HepG2 (cell line): Measurements from ENCODE around the gene PPP1R27. TPM values are rescaled to one million over a fixed set of nuclear protein-coding genes. Genes with fewer than 3 reads are reported as not detected.

Experiments used
- ARNTL ChIP-seq: sonication (generic); formaldehyde crosslinking; IDR thresholded peaks from 2 replicates; pipeline ENCODE4 v1.4.0; 2020; ENCODE audit warnings: mild to moderate bottlenecking, missing genetic modification reagents
- CEBPB ChIP-seq: IDR thresholded peaks from 2 replicates; pipeline ENCODE4 v1.6.1; 2011; ENCODE audit warnings: low read depth, low read length, improper control_type of control experiment, borderline replicate concordance
- E2F2 ChIP-seq: sonication (generic); formaldehyde crosslinking; IDR thresholded peaks from 2 replicates; pipeline ENCODE4 v1.4.0; 2020; ENCODE audit warnings: missing genetic modification reagents, borderline replicate concordance
- GATAD1 ChIP-seq: IDR thresholded peaks from 2 replicates; pipeline ENCODE4 v1.6.1; 2016; ENCODE audit warnings: missing genetic modification reagents, missing compliant biosample characterization
- HNRNPLL ChIP-seq: fragments of 200-400 bp; formaldehyde crosslinking; IDR thresholded peaks from 2 replicates; pipeline ENCODE4 v1.6.1; 2017; ENCODE audit warnings: mild to moderate bottlenecking, low read depth, low read length; ENCODE audit not compliant: poor library complexity, severe bottlenecking
- IRF2 ChIP-seq: IDR thresholded peaks from 2 replicates; pipeline ENCODE4 v1.6.1; 2018; ENCODE audit warnings: missing genetic modification reagents, missing compliant biosample characterization
- POLR2A ChIP-seq, 2 experiments: IDR thresholded peaks; 2 replicates each; pipeline ENCODE4 v1.6.1; 2011; ENCODE audit warnings: low read depth in 2 of 2, low read length in 2 of 2, mild to moderate bottlenecking in 1 of 2, moderate library complexity in 1 of 2; ENCODE audit not compliant: insufficient read depth in 1 of 2
- RCOR2 ChIP-seq: IDR thresholded peaks from 2 replicates; pipeline ENCODE4 v1.6.1; 2016; ENCODE audit warnings: missing biosample characterization, missing genetic modification reagents
- SOX13 ChIP-seq, 3 experiments: fragments of 450-650 bp in 1 of 3; sonication (generic) in 1 of 3; formaldehyde crosslinking in 1 of 3; IDR thresholded peaks in 2 of 3; conservative IDR thresholded peaks in 1 of 3; 2 replicates each; pipeline versions ENCODE4 v1.5.0 to v1.6.1; 2016 to 2020; ENCODE audit warnings: antibody characterized with exemption in 1 of 3, mild to moderate bottlenecking in 1 of 3, missing compliant biosample characterization in 1 of 3, missing genetic modification reagents in 1 of 3, moderate library complexity in 1 of 3
- SOX5 ChIP-seq: IDR thresholded peaks from 2 replicates; pipeline ENCODE4 v1.6.1; 2016; ENCODE audit warnings: borderline replicate concordance
- TAF15 ChIP-seq: fragments of 200-400 bp; formaldehyde crosslinking; IDR thresholded peaks from one replicate; pipeline ENCODE4 v1.6.1; 2018; ENCODE audit warnings: mild to moderate bottlenecking, low read depth, low read length; ENCODE audit not compliant: poor library complexity, severe bottlenecking
- TCF7L2 ChIP-seq: IDR thresholded peaks from 2 replicates; pipeline ENCODE4 v1.6.1; 2011; ENCODE audit warnings: mild to moderate bottlenecking, low read depth, low read length, moderate library complexity
- TEAD3 ChIP-seq: optimal IDR thresholded peaks from 2 replicates; pipeline ENCODE3; 2016; ENCODE audit warnings: borderline replicate concordance
- TOE1 ChIP-seq: sonication (generic); formaldehyde crosslinking; IDR thresholded peaks from 2 replicates; pipeline ENCODE4 v1.4.0; 2020; ENCODE audit warnings: mild to moderate bottlenecking, missing genetic modification reagents
- ZNF329 ChIP-seq: sonication (generic); formaldehyde crosslinking; IDR thresholded peaks from 2 replicates; pipeline ENCODE4 v1.9.0; 2021; ENCODE audit warnings: low read depth, mild to moderate bottlenecking, missing genetic modification reagents
- ZNF563 ChIP-seq: sonication (generic); formaldehyde crosslinking; IDR thresholded peaks from 2 replicates; pipeline ENCODE4 v1.8.0; 2022; ENCODE audit warnings: mild to moderate bottlenecking, moderate library complexity, missing genetic modification reagents
- ZXDC ChIP-seq: sonication (generic); formaldehyde crosslinking; IDR thresholded peaks from 2 replicates; pipeline ENCODE4 v1.5.0; 2020; ENCODE audit warnings: mild to moderate bottlenecking, missing genetic modification reagents
- polyA plus RNA-seq, 8 experiments: library from polyadenylated mRNA; depleted of rRNA in 3 of 8; stranded (reverse) in 7 of 8; unstranded in 1 of 8; fragments of >200 nt; fragmentation: Illumina TruSeq in 4 of 8; extraction: Trizol in 4 of 8; gene quantifications; 2 replicates each; pipeline versions ENCODE4 v1.2.1 to v1.2.3, GENCODE V29; 2011 to 2016; ENCODE audit warnings: low read depth in 4 of 8, missing spikeins in 1 of 8, mixed read lengths in 1 of 8; ENCODE audit not compliant: insufficient read depth in 1 of 8
- total RNA-seq, 5 experiments: library from RNA; depleted of rRNA; stranded (reverse); fragments of >200 nt; fragmentation: Illumina TruSeq; extraction: Trizol; gene quantifications; 2 replicates each; pipeline ENCODE4 v1.2.3, GENCODE V29; 2016; ENCODE audit warnings: low read depth in 1 of 5
- TF ChIP-seq, protein P1 (sequence below): IDR thresholded peaks from 2 replicates; pipeline ENCODE4 v1.6.1; 2016; ENCODE audit warnings: missing compliant biosample characterization, missing genetic modification reagents, borderline replicate concordance
- TF ChIP-seq, protein P2 (sequence below): sonication (generic); formaldehyde crosslinking; IDR thresholded peaks from 2 replicates; pipeline ENCODE4 v1.4.0; 2020; ENCODE audit warnings: missing genetic modification reagents

Gene PPP1R27
- total and polyA plus RNA-seq, 2 of the 13 experiments (the other 11 are each of a cell fraction or from before 2014, with no cell fraction given): 0.17 to 1.00 TPM

DNA sequence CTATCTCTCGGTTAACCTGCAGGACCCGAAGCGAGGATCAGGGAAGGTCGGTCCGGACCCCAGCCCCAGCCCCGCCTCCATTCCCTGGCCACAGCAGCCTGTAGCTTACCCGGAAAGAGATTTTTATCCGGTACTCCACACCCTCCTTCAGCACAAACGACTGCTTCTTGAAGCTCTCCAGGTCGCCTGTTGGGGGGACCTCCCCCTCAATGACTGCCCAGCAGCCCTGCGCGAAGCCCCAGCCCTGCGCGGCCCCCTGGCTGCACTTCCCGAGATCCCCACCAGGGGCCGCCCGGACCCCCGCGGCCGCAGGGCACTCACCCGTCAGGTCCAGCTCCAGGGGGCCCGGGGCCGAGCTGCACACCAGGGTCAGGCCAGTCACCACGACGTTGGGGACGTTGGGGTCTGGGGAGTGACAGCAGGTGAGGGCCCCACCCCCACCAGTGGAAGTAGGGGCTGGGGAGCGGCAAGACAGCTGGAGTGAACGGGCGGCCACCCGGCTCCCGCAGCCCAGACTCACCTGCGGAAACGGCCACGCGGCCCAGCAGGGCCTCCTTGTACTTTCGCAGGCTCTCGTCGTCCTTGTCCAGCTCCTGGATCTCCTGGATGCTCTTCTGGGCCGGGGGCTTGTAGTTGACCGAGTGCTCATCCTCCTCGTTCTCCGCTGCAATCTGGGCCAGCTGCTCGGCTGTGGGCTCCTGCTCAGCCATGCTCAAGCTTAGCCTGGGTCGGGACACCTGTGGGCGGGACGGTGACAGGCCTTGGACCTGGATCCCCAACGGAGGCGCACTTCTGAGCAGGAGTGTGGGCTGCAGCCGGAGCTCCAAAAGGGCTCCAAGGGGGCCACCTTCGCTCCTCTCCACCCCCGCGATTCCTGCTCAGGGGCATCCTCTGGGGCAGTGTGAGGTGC is 34.6 kb upstream of the PPP1R27 start (continued):
- peak; percentile 85; the same call in 1 of the 2 replicates for TF ChIP-seq E2F2 (CRISPR knock-in tag)
- TF ChIP-seq, protein P1, sequence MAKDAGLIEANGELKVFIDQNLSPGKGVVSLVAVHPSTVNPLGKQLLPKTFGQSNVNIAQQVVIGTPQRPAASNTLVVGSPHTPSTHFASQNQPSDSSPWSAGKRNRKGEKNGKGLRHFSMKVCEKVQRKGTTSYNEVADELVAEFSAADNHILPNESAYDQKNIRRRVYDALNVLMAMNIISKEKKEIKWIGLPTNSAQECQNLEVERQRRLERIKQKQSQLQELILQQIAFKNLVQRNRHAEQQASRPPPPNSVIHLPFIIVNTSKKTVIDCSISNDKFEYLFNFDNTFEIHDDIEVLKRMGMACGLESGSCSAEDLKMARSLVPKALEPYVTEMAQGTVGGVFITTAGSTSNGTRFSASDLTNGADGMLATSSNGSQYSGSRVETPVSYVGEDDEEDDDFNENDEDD (CRISPR knock-in tag): 0 out of 2 replicates have a peak, but pooled peaks have one; percentile 21
- no peak for TF ChIP-seq ARNTL (CRISPR knock-in tag)
- TF ChIP-seq HNRNPLL: peak; percentile 51
- TF ChIP-seq SOX5: no peak
- no peak for TF ChIP-seq CEBPB
- TF ChIP-seq, protein P2, sequence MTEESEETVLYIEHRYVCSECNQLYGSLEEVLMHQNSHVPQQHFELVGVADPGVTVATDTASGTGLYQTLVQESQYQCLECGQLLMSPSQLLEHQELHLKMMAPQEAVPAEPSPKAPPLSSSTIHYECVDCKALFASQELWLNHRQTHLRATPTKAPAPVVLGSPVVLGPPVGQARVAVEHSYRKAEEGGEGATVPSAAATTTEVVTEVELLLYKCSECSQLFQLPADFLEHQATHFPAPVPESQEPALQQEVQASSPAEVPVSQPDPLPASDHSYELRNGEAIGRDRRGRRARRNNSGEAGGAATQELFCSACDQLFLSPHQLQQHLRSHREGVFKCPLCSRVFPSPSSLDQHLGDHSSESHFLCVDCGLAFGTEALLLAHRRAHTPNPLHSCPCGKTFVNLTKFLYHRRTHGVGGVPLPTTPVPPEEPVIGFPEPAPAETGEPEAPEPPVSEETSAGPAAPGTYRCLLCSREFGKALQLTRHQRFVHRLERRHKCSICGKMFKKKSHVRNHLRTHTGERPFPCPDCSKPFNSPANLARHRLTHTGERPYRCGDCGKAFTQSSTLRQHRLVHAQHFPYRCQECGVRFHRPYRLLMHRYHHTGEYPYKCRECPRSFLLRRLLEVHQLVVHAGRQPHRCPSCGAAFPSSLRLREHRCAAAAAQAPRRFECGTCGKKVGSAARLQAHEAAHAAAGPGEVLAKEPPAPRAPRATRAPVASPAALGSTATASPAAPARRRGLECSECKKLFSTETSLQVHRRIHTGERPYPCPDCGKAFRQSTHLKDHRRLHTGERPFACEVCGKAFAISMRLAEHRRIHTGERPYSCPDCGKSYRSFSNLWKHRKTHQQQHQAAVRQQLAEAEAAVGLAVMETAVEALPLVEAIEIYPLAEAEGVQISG (CRISPR knock-in tag): 0 out of 2 replicates have a peak, but pooled peaks have one; percentile 6
- no peak for TF ChIP-seq TAF15
- TF ChIP-seq GATAD1 (CRISPR knock-in tag): no peak
- 0 out of 2 replicates have a peak, but pooled peaks have one; percentile 36 for TF ChIP-seq ZNF563
- no peak for TF ChIP-seq TOE1 (CRISPR knock-in tag)
- TF ChIP-seq TCF7L2: no peak
- no peak for TF ChIP-seq ZNF329 (CRISPR knock-in tag)
- no peak for TF ChIP-seq TEAD3
- TF ChIP-seq IRF2 (CRISPR knock-in tag): no peak; the same call in none of the 2 replicates
- 0 out of 2 replicates have a peak, but pooled peaks have one; percentile 8 for TF ChIP-seq SOX13 (IDR thresholded peaks at IDR 0.05)
- no peak for TF ChIP-seq SOX13 (CRISPR knock-in tag; conservative IDR thresholded peaks at IDR 0.05 in 1 of 2, IDR thresholded peaks at IDR 0.05 in 1 of 2)
- no peak for TF ChIP-seq ZXDC
- TF ChIP-seq POLR2A (IDR thresholded peaks at IDR 0.05; ENCODE audit: insufficient read depth in 1 of 2, low read depth in 2 of 2, low read length in 2 of 2): no peak; a peak in 1 of 4 replicates
- TF ChIP-seq RCOR2 (CRISPR knock-in tag): no peak
